Osteoblast (primary cell): ENCODE data around the gene AKAP6. TPM values are rescaled to one million over a fixed set of nuclear protein-coding genes. Genes with fewer than 3 reads are reported as not detected.

ENCODE experiments used
- DNase-seq: peaks from one replicate; pipeline ENCODE4 v3.0.0; 2011; ENCODE audit warnings: low spot score, mixed read lengths; ENCODE audit not compliant: insufficient read length; ENCODE audit errors: missing footprints
- H2AFZ ChIP-seq: 2 replicates; pipeline ENCODE4 v1.6.0; 2011; ENCODE audit warnings: mild to moderate bottlenecking, low read length
- H3K27ac ChIP-seq: 2 replicates; pipeline ENCODE4 v1.5.1; 2011; ENCODE audit warnings: mild to moderate bottlenecking, low read depth, low read length, moderate library complexity
- H3K27me3 ChIP-seq: 2 replicates; pipeline ENCODE4 v1.6.0; 2012; ENCODE audit warnings: mild to moderate bottlenecking, control low read depth, inconsistent platforms, low read length, moderate library complexity; ENCODE audit not compliant: insufficient read depth
- H3K36me3 ChIP-seq: 2 replicates; pipeline ENCODE4 v1.5.1; 2011; ENCODE audit warnings: mild to moderate bottlenecking, low read length, control low read depth, moderate library complexity; ENCODE audit not compliant: insufficient read depth
- H3K4me1 ChIP-seq: 2 replicates; pipeline ENCODE4 v1.5.1; 2011; ENCODE audit warnings: mild to moderate bottlenecking, low read length, control low read depth, moderate library complexity; ENCODE audit not compliant: insufficient read depth
- H3K4me2 ChIP-seq: 2 replicates; pipeline ENCODE4 v1.6.0; 2011; ENCODE audit warnings: mild to moderate bottlenecking, low read length; ENCODE audit not compliant: insufficient read depth
- H3K4me3 ChIP-seq: fragments of 200-600 bp; sonication (generic); 3 replicates; pipeline ENCODE4 v1.5.1; 2012; ENCODE audit warnings: mild to moderate bottlenecking, low read length, inconsistent platforms; ENCODE audit not compliant: insufficient read depth
- H3K79me2 ChIP-seq: 2 replicates; pipeline ENCODE4 v1.6.0; 2012; ENCODE audit warnings: mild to moderate bottlenecking, low read length, control low read depth, inconsistent platforms; ENCODE audit not compliant: insufficient read depth
- H3K9me3 ChIP-seq: 2 replicates; pipeline ENCODE4 v1.5.1; 2011; ENCODE audit warnings: low read depth, low read length, control low read depth
- H4K20me1 ChIP-seq: 2 replicates; pipeline ENCODE4 v1.6.0; 2012; ENCODE audit warnings: mild to moderate bottlenecking, low read length, control low read depth; ENCODE audit not compliant: insufficient read depth
- CTCF ChIP-seq: IDR thresholded peaks from 2 replicates; pipeline ENCODE4 v1.5.1; 2011; ENCODE audit warnings: mild to moderate bottlenecking, low read depth, low read length, moderate library complexity; ENCODE audit errors: extremely low read depth
- total RNA-seq: library from RNA; depleted of rRNA; stranded (reverse); fragments of >200 nt; gene quantifications from 2 replicates; pipeline ENCODE4 v1.2.3, GENCODE V29; 2012

AKAP6 gene
- total RNA-seq, 1 donor, result 2.2 TPM

GRCh38 chr14:32472076-32472475 lies 143.0 kb downstream of the AKAP6 start:
- Histone ChIP-seq H3K4me2 (peak overlapping the region; percentile 63), H3K4me1 (peaks cover 26% of the 10 kb centered on the region), H3K27ac (peak overlapping the region; percentile 95), H3K36me3 (no peaks in the 10 kb centered on the region), H3K4me3 (no peak overlapping the region), H3K27me3 (no peaks in the 10 kb centered on the region), H4K20me1 (no peaks in the 10 kb centered on the region), H2AFZ (peak overlapping the region; percentile 45), H3K79me2 (no peaks in the 10 kb centered on the region), H3K9me3 (no peaks in the 10 kb centered on the region)
- no peak for DNase-seq
- no peak for TF ChIP-seq CTCF

- TF ChIP-seq CTCF, result no peak
- no peaks in the 10 kb centered on the region for H3K79me2 ChIP-seq
- no peaks in the 10 kb centered on the region for H3K27me3 ChIP-seq
- H3K4me1 ChIP-seq, result peaks cover 27% of the 10 kb centered on the region
- H2AFZ ChIP-seq, result peak overlapping the region; percentile 48
- H3K27ac ChIP-seq, result peak overlapping the region; percentile 95
- H3K9me3 ChIP-seq, result no peaks in the 10 kb centered on the region
- no peaks in the 10 kb centered on the region for H3K36me3 ChIP-seq
- peak overlapping the region; percentile 63 for H3K4me2 ChIP-seq
- H3K4me3 ChIP-seq, result peak overlapping the region; percentile 10
- no peaks in the 10 kb centered on the region for H4K20me1 ChIP-seq
- peak; percentile 22 for DNase-seq
Observed at GRCh38 chr14:32472512-32473463, 143.7 kb downstream of the AKAP6 start.

GRCh38 chr14:32473464-32473855 lies 144.4 kb downstream of the AKAP6 start:
- no peak for TF ChIP-seq CTCF
- H3K27ac ChIP-seq, result peak overlapping the region; percentile 95
- H3K9me3 ChIP-seq, result no peaks in the 10 kb centered on the region
- no peaks in the 10 kb centered on the region for H3K36me3 ChIP-seq
- no peaks in the 10 kb centered on the region for H3K79me2 ChIP-seq
- peak overlapping the region; percentile 63 for H3K4me2 ChIP-seq
- peak overlapping the region; percentile 31 for H3K4me3 ChIP-seq
- H3K27me3 ChIP-seq, result no peaks in the 10 kb centered on the region
- H3K4me1 ChIP-seq, result peaks cover 33% of the 10 kb centered on the region
- H4K20me1 ChIP-seq, result no peaks in the 10 kb centered on the region
- DNase-seq, result peak; percentile 25
- H2AFZ ChIP-seq, result peak overlapping the region; percentile 48

GRCh38 chr14:32474478-32475195 lies 145.5 kb downstream of the AKAP6 start:
- H3K4me2 ChIP-seq, result no peak overlapping the region
- TF ChIP-seq CTCF, result no peak
- no peak overlapping the region for H3K4me3 ChIP-seq
- H3K9me3 ChIP-seq, result no peaks in the 10 kb centered on the region
- H3K4me1 ChIP-seq, result peaks cover 30% of the 10 kb centered on the region
- no peak for DNase-seq
- H3K36me3 ChIP-seq, result no peaks in the 10 kb centered on the region
- no peaks in the 10 kb centered on the region for H3K79me2 ChIP-seq
- no peak overlapping the region for H3K27ac ChIP-seq
- H2AFZ ChIP-seq, result no peak overlapping the region
- H3K27me3 ChIP-seq, result no peaks in the 10 kb centered on the region
- no peaks in the 10 kb centered on the region for H4K20me1 ChIP-seq
